ENCODE results near the gene FLNC.

GRCh38 chr7:128810473-128810872, 19.7 kb upstream of the FLNC start:
- no peak for TF ChIP-seq EZH2phosphoT487 (IDR thresholded peaks at IDR 0.05; ENCODE audit: low read depth, severe bottlenecking, unreplicated experiment)
- no peak for TF ChIP-seq CTCF (IDR thresholded peaks at IDR 0.05; ENCODE audit: poor library complexity)
- no peak for TF ChIP-seq EZH2 (IDR thresholded peaks at IDR 0.05; ENCODE audit: borderline replicate concordance)

Data from hepatocyte (in vitro differentiated cells).